Keratinocyte (primary cell): Measurements from ENCODE around the gene TSPAN4.

Experiments used
- CTCF ChIP-seq, 3 experiments: IDR thresholded peaks in 1 of 3; conservative IDR thresholded peaks in 1 of 3; optimal IDR thresholded peaks in 1 of 3; 2 replicates in 2 of 3; 3 replicates in 1 of 3; pipeline versions ENCODE3 to v1.5.1; 2011; ENCODE audit warnings: low read length in 3 of 3, mild to moderate bottlenecking in 3 of 3, moderate library complexity in 2 of 3, control low read depth in 1 of 3, inconsistent platforms in 1 of 3; ENCODE audit not compliant: insufficient read depth in 2 of 3; ENCODE audit errors: extremely low read depth in 1 of 3
- EZH2 ChIP-seq: IDR thresholded peaks from one replicate; pipeline ENCODE4 v1.6.1; 2012; ENCODE audit warnings: inconsistent platforms, mild to moderate bottlenecking, low read length, moderate library complexity

- no peak for TF ChIP-seq CTCF (optimal IDR thresholded peaks at IDR 0.05 in 1 of 3, IDR thresholded peaks at IDR 0.05 in 1 of 3, conservative IDR thresholded peaks at IDR 0.05 in 1 of 3; ENCODE audit: extremely low read depth in 1 of 3, insufficient read depth in 2 of 3, low read length in 3 of 3)
- TF ChIP-seq EZH2 = no peak
Measured at GRCh38 chr11:859394-860131, 16.9 kb downstream of the TSPAN4 start.
